Prostate gland (tissue), 2 donors: ENCODE measurements around the gene SSBP3. TPM values are rescaled to one million over a fixed set of nuclear protein-coding genes. Genes with fewer than 3 reads are reported as not detected.

ENCODE experiments used
- DNase-seq: peaks from one replicate; pipeline ENCODE4 v3.0.0-alpha.2; 2019; ENCODE audit warnings: low spot score
- H3K27ac ChIP-seq, 2 donors: fragments of 200-600 bp; sonication (generic); 2 replicates each; pipeline ENCODE4 v1.5.1; 2017 to 2019
- H3K27me3 ChIP-seq: fragments of 200-600 bp; sonication (generic); replicated peaks from 2 replicates; pipeline ENCODE4 v1.5.1; 2019; ENCODE audit not compliant: insufficient read depth
- H3K36me3 ChIP-seq, 2 donors: fragments of 200-600 bp; sonication (generic); 1 replicate in 1 of 2; 2 replicates in 1 of 2; pipeline versions ENCODE4 v1.5.1 to v1.8.1; 2017 to 2019
- H3K4me1 ChIP-seq: fragments of 200-600 bp; sonication (generic); replicated peaks from 2 replicates; pipeline ENCODE4 v1.5.1; 2019
- H3K4me3 ChIP-seq, 2 donors: fragments of 200-600 bp; sonication (generic); 2 replicates each; pipeline ENCODE4 v1.5.1; 2017 to 2019
- H3K9me3 ChIP-seq: fragments of 200-600 bp; sonication (generic); 2 replicates; pipeline ENCODE4 v1.5.1; 2017
- CTCF ChIP-seq, 4 experiments: fragments of 200-600 bp in 2 of 4; fragments of 450-650 bp in 2 of 4; sonication (generic) in 2 of 4; IDR thresholded peaks; 1 replicate in 3 of 4; 2 replicates in 1 of 4; pipeline ENCODE4 v1.5.1; 2016 to 2019; ENCODE audit warnings: antibody characterized with exemption in 4 of 4, mild to moderate bottlenecking in 2 of 4, moderate library complexity in 2 of 4
- POLR2A ChIP-seq: fragments of 450-650 bp; IDR thresholded peaks from one replicate; pipeline ENCODE4 v1.6.1; 2016; ENCODE audit warnings: antibody characterized with exemption, mild to moderate bottlenecking
- POLR2AphosphoS5 ChIP-seq: sonication (generic); formaldehyde crosslinking; IDR thresholded peaks from one replicate; pipeline ENCODE4 v1.6.1; 2017; ENCODE audit warnings: antibody characterized with exemption
- WGBS: methylation state at CpG from one replicate; pipeline ENCODE4 v1.1.5; 2018; 5-methylcytosine and 5-hydroxymethylcytosine counted together
- intact Hi-C: fragments of 100-400 bp; cut with DNase I; formaldehyde crosslinking; loops from one replicate; pipeline ENCODE4 v1.14.2; 2022
- total RNA-seq, 2 donors: library from RNA; depleted of rRNA; stranded (reverse); fragments of >200 nt; gene quantifications; one replicate each; pipeline ENCODE4 v1.1.0, GENCODE V29; 2016

SSBP3 gene
- total RNA-seq, 2 donors from 2014 or later = 45.0 to 94.4 TPM

GRCh38 chr1:54177726-54178125, 228.5 kb downstream of the SSBP3 start:
- H3K27me3 ChIP-seq = no peaks in the 10 kb centered on the region
- intact Hi-C loops = no loop called here
- no peak overlapping the region for H3K27ac ChIP-seq
- H3K4me3 ChIP-seq = no peak overlapping the region
- H3K4me1 ChIP-seq = no peaks in the 10 kb centered on the region
- no peak for TF ChIP-seq CTCF (IDR thresholded peaks at IDR 0.05)
- TF ChIP-seq POLR2AphosphoS5 = no peak
- 88% methylated on average over 8 of the region's 8 CpGs for WGBS
- no peaks in the 10 kb centered on the region for H3K36me3 ChIP-seq
- no peak for DNase-seq
- no peaks in the 10 kb centered on the region for H3K9me3 ChIP-seq

GRCh38 chr1:54176621-54177327, 229.4 kb downstream of the SSBP3 start:
- Histone ChIP-seq H3K4me3 (no peak overlapping the region), H3K36me3 (no peaks in the 10 kb centered on the region), H3K27ac (no peak overlapping the region), H3K9me3 (no peaks in the 10 kb centered on the region), H3K4me1 (no peaks in the 10 kb centered on the region), H3K27me3 (no peaks in the 10 kb centered on the region)
- TF ChIP-seq POLR2A = no peak
- intact Hi-C loops = no loop called here
- no peak for DNase-seq
- WGBS = 90% methylated on average over 6 of the region's 6 CpGs

Other genes with a start within 250 kb of the SSBP3 start
- gene CYB5RL, start 206.4 kb downstream of the SSBP3 start, total RNA-seq = 10 to 100 TPM in 1 of 2 donors, 1 to 10 TPM in 1; 6.3 to 10.9 TPM
- 10 to 100 TPM; 73.7 to 91.5 TPM for gene MRPL37, start 206.2 kb downstream of the SSBP3 start, total RNA-seq
- 10 to 100 TPM in 1 of 2 donors, 1 to 10 TPM in 1; 6.7 to 18.6 TPM for gene ACOT11, start 141.8 kb upstream of the SSBP3 start, total RNA-seq
- not detected for gene FAM151A, start 217.1 kb upstream of the SSBP3 start, total RNA-seq
- gene MROH7, start 235.4 kb upstream of the SSBP3 start, total RNA-seq = 10 to 100 TPM in 1 of 2 donors, 1 to 10 TPM in 1; 5.2 to 18.0 TPM